SK-N-SH treated with all-trans-retinoic acid at 6 μM for 48 hours (cell line): ENCODE data around the gene FGGY.

ENCODE experiments used
- ESRRG ChIP-seq: fragments of 250-450 bp; sonication (Bioruptor Pico); IDR thresholded peaks from 2 replicates; pipeline ENCODE4 v1.6.1; 2021; ENCODE audit warnings: mild to moderate bottlenecking
- ZFP3 ChIP-seq: fragments of 250-450 bp; sonication (Bioruptor Pico); IDR thresholded peaks from 2 replicates; pipeline ENCODE4 v1.5.0; 2020; ENCODE audit warnings: mild to moderate bottlenecking, moderate library complexity

GRCh38 chr1:59705466-59706302 is 408.8 kb downstream of the FGGY start:
- TF ChIP-seq ZFP3 (CRISPR knock-in tag) (no peak), ESRRG (CRISPR knock-in tag) (no peak)
